Skin of body (tissue), 2 donors: Measurements from ENCODE around the gene LTBP2. TPM values are rescaled to one million over a fixed set of nuclear protein-coding genes. Genes with fewer than 3 reads are reported as not detected.

Experiments
- DNase-seq: peaks from one replicate; lab custom pipeline; 2025; lab: John Stamatoyannopoulos, UW
- total RNA-seq: library from RNA; depleted of rRNA; stranded (reverse); fragments of >200 nt; gene quantifications from one replicate; pipeline ENCODE4 v1.2.3, GENCODE V29; 2014

LTBP2 gene
- total RNA-seq, 1 donor from 2014 or later: 18.8 TPM

GRCh38 chr14:74592476-74593201 is 19.4 kb downstream of the LTBP2 start:
- DNase-seq: no peak

GRCh38 chr14:74591899-74592298 is 20.1 kb downstream of the LTBP2 start:
- DNase-seq: no peak

- DNase-seq: no peak
Measured at GRCh38 chr14:74591394-74591793, 20.6 kb downstream of the LTBP2 start.

GRCh38 chr14:74589291-74589879 is 22.7 kb downstream of the LTBP2 start:
- DNase-seq: no peak

GRCh38 chr14:74587363-74587707 is 24.7 kb downstream of the LTBP2 start:
- DNase-seq: no peak

GRCh38 chr14:74586681-74587362 is 25.2 kb downstream of the LTBP2 start:
- DNase-seq: no peak

- no peak for DNase-seq
Measured at GRCh38 chr14:74585406-74586335, 26.4 kb downstream of the LTBP2 start.

GRCh38 chr14:74584951-74585350 is 27.1 kb downstream of the LTBP2 start:
- no peak for DNase-seq

GRCh38 chr14:74583689-74584434 is 28.2 kb downstream of the LTBP2 start:
- DNase-seq: no peak

GRCh38 chr14:74582910-74583581 is 29.0 kb downstream of the LTBP2 start:
- no peak for DNase-seq

- DNase-seq: no peak
Measured at GRCh38 chr14:74580275-74580672, 31.8 kb downstream of the LTBP2 start.

GRCh38 chr14:74579447-74580274 is 32.4 kb downstream of the LTBP2 start:
- DNase-seq: no peak

GRCh38 chr14:74578479-74578878 is 33.6 kb downstream of the LTBP2 start:
- no peak for DNase-seq

GRCh38 chr14:74577948-74578275 is 34.1 kb downstream of the LTBP2 start:
- no peak for DNase-seq

- DNase-seq: no peak
Measured at GRCh38 chr14:74577247-74577947, 34.6 kb downstream of the LTBP2 start.

GRCh38 chr14:74575936-74576335 is 36.1 kb downstream of the LTBP2 start:
- no peak for DNase-seq

- DNase-seq: no peak
Measured at GRCh38 chr14:74575507-74575906, 36.5 kb downstream of the LTBP2 start.

- DNase-seq: no peak
Measured at GRCh38 chr14:74574706-74575105, 37.3 kb downstream of the LTBP2 start.

- DNase-seq: no peak
Measured at GRCh38 chr14:74574090-74574433, 38.0 kb downstream of the LTBP2 start.
